HG03108 (cell line): Measurements from ENCODE around the gene FGF12.
A peak's percentile ranks its signal among the peaks of the same experiment; 100 is the strongest.

Source experiments
- ATAC-seq: cut with Tn5 transposase; IDR thresholded peaks from one replicate; pipeline ENCODE4 v1.9.1; 2021; ENCODE audit warnings: moderate library complexity; ENCODE audit not compliant: unreplicated experiment

The FGF12 gene

DNA sequence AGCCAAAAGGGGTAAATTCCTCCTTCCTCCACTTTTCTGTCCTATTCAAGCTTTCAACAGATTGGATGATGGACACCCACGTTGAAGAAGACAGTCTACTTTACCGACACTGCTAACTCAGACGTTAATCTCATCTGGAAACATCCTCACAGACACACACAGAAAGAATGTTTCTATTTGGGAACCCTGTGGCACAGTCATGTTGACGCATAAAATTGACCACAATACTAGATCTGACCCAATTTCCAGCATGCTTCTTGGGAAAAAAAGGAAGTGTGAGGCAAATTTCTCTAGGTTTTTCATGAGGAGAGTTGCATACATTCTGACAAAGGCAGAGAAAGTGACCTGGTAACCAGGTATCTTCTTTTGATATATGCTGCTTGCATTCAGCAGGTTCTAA lies 594.1 kb downstream of the FGF12 start:
- ATAC-seq: no peak

DNA sequence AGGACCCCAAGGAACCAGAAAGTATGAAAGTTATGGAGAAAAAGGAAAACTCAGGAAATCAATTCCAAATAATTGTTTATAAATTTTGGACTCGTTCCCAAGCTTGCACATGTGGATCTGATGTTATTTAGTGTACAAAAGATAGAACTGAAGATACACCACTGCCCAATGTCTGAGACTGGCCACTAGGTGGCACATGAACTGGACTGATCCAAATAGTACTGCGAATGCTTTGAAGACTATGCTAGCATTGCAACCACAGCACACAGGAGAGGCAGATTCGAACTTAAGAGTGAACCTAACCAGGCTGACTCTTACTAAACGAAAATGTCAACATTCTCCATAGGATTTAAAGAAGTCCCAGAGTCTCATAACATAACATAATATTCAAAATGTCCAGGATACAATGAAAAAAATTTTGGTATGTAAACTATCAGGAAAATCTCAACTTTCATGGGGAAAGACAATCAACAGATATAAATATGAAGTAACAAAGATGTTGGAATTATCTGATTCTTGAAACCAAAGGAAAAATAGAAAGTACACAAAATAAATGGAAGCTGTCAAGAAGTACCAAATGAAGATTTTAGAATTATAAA lies 596.7 kb downstream of the FGF12 start:
- ATAC-seq: peak; percentile 58

DNA sequence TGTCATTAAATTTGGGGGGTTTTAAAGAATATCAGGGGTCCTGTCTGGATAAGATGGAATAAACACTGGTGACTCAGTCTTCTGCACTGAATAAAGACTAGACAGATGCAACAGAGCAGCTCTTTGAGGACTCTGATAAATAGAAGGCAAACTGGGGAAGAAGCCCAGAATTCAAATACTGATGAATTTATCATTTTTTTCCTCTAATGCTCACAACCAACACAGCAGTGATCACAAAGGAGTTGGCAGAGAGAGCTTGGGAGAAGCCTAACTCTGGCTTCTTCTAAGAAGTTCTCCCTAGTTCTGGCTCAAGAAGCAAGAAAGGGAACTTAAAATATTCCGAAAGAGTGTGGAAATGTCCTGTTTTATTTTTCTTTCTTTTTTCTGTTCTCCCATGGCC lies 597.8 kb downstream of the FGF12 start:
- no peak for ATAC-seq

DNA sequence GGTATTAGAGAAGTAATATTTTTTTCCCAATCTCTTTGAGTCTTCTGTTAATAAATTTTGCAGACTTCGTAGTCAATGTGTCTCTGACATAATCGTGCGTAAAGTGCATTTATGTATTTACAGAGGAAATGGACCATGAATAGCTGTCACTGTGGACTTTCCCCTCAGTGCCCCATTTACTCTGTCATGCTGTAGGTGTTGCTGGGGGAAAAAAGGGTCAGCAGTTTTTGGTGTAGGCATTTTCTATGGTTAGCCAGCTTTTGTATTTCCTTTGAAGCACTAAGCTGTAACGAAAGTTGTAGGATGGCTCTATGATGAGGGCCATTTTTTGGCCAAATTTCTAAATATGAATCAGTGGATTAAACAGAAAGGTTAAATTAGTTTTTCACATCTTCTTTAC lies 598.4 kb downstream of the FGF12 start:
- ATAC-seq: peak; percentile 50

DNA sequence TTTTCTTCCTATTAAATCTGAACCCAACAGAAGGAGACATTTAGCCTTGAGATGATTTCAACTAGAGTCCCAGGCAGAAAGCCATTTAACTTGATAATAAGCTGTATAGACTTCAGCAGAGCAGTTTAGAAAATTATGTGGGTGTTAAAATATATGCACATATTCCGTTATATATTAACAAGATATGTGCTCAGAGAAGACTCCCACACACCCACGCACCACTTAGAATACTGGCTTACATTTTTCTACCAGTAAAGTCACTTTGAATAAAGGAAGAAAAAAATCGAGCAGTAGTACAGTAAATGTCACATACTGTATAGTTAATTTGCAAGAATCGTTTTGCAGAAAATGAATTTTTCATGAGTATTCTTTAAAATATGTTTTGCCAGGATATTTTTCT lies 599.3 kb downstream of the FGF12 start:
- no peak for ATAC-seq

DNA sequence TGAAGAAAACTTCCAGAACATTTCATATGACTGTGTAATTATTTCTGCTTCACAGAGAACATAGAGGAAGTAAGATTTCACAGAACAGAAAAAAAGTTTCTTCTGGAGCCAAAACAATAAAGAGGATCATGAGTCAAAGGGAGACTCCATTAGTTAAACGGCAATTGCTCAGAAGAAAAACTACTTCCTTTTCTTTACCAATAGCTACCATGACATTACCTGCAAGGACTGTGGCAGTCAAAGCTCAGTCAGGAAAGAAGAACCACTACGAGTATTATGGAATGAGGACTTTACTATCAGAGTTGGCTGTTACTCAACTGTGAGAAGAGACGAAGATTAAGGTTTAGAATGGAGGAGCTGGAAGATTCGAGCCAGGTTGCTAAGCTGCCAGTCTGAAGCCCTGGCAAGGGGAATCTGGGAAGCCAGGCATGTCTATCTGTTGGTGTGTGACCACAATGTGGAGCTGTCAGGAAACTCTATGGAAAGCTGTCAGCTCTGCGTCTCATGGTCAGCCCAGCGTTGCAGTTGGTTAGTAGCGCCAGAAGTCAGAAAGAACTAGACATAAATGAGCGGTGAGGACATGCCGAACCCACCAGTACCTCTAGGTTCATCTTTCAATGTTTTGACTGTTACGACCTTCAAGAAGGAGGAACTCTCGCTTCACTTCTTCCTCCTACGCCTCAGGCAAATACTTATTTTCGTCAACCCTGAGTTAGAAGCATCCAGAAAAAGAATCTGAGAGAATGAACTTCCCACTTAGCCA lies 604.3 kb downstream of the FGF12 start:
- ATAC-seq: peak; percentile 63

DNA sequence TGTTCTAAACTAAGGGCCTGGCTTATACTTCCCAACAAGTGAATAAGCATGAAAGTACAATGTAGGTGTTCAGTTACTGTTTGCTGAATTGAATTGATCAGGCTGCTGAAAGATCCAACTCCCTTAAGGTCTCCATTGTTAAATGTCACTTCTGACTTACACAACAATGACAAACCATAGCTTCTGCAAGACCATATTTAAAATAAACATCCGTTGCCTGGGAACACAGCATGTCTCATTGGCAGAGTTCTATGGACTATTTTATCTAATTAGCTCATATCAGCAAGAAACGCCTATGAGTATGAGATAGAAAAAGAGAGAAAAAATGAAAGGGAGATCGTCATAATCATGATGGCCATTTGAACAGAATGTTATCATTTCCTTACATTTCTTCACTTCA lies 605.4 kb downstream of the FGF12 start:
- no peak for ATAC-seq

DNA sequence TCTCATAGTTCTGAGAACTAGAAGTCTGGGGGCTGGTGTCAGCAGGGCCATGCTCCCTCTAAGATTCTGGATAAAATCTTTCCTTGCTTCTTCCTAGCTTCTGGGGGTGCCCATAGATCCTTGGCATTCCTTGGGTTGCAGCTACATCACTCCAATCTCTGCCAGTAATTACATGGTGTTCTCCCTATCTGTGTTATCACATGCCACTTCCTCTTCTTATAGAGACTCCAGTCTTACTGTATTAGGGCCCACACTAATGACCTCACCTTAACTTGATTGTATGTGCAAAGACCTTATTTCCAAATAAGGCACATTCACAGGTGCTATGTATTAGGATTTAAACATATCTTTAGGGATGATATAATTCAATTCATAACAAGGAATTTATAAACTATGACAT lies 618.5 kb downstream of the FGF12 start:
- no peak for ATAC-seq

DNA sequence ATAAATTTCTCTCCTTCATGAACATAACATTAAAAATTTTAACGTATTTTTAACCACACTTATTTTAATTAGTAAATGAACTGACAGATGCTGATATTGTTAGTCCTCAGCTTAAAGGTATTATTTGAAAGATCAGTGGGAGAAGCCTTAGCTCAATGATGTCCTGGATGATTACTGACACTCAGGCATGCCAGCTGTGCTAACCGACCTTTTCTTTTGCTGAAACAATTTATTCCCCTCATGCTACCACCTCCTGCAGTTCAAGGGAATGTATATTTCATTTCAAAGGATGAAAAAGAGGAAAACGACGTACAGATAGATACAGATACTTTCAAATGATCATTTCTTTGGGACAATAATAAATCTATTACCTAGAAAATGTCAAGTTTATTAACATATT lies 620.8 kb downstream of the FGF12 start:
- ATAC-seq: no peak

DNA sequence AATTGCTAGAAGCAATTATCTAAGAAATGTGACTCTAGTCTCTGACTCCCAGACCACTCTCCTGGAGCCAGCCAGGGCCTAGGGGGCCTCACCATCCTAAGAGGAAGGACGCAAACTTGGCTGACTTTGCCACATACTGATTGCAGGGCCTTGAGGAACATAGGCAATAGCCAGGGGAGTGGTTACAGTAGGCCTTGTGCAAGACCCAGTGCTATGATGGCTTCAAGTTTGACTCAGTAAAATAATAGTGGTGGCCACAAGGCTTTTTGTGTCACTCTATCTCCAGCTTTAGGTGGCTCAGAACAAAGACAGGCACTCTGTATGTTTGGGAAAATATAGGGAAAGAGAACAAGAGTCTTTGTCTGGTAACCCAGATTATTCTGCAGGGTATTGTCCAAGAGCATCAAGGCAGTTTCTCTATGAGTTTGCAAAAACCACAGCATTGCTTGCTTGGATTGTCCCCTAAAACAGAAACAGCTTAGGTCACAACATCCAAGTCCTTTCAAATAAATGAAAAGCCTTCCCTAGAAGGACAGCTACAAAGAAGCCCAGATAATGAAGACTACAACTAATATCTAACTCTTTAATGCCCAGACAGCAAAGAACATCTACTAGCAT lies 634.8 kb downstream of the FGF12 start:
- ATAC-seq: no peak

DNA sequence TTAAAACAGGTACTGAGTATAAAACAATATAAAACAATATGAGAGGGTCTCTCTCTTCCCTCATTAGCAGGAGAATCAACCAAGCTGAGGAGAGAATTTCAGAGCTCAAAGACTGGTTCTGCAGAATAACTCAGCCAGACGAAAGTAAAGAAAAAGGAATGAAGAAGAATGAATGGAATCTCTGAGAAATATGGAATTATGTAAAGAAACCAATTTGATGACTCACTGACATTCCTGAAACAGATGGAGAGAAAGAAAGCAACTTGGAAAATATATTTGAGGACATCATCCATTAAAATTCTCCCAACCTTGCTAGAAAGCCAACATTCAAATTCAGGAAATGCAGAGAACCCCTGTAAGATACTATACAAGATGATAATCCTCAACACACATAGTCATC lies 635.5 kb downstream of the FGF12 start:
- ATAC-seq: no peak

DNA sequence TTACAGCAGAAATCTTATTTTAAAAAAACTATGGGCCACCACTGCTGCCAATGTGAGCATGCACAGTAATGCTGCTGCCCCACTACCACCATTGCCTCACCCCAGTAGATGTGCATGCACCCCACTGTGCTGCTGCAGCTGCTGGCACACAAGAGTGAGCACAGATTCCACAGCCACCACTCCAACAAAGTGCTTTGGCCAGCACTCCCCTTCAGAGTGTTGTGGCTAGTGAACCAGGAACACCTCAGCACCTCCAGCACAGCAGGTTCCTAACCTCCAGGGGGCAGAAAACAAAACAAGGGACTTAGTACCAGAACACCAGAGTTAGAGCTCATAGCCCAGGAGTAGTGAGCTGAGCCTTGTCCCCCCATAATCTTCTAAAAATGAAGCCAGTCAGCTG lies 636.8 kb downstream of the FGF12 start:
- ATAC-seq: peak; percentile 60
